K562 (cell line): ENCODE measurements around the gene SET. TPM values are rescaled to one million over a fixed set of nuclear protein-coding genes. Genes with fewer than 3 reads are reported as not detected.
A peak's percentile ranks its signal among the peaks of the same experiment; 100 is the strongest.

Experiments
- CBX2 ChIP-seq: fragments of 200-600 bp; sonication (generic); IDR thresholded peaks from one replicate; pipeline ENCODE4 v1.6.1; 2012; ENCODE audit warnings: mild to moderate bottlenecking, low read length, inconsistent platforms; ENCODE audit not compliant: insufficient read depth, poor library complexity, severe bottlenecking
- CBX5 ChIP-seq: IDR thresholded peaks from 2 replicates; pipeline ENCODE4 v1.6.1; 2014; ENCODE audit warnings: low read depth, borderline replicate concordance
- DPF2 ChIP-seq: fragments of 450-650 bp; IDR thresholded peaks from 2 replicates; pipeline ENCODE4 v1.6.1; 2016
- E2F6 ChIP-seq, 2 experiments: IDR thresholded peaks; 2 replicates each; pipeline ENCODE4 v1.6.1; 2011; ENCODE audit warnings: borderline replicate concordance in 1 of 2, control low read depth in 1 of 2, low read depth in 1 of 2, low read length in 1 of 2, mild to moderate bottlenecking in 1 of 2, mixed read lengths in 1 of 2, moderate library complexity in 1 of 2; ENCODE audit not compliant: insufficient read depth in 1 of 2, insufficient read length in 1 of 2, poor library complexity in 1 of 2, severe bottlenecking in 1 of 2; ENCODE audit errors: extremely low read depth in 1 of 2
- E4F1 ChIP-seq: fragments of 250-450 bp; sonication (Bioruptor Pico); IDR thresholded peaks from 2 replicates; pipeline ENCODE4 v1.5.0; 2021; ENCODE audit warnings: mild to moderate bottlenecking, borderline replicate concordance
- ETV6 ChIP-seq, 3 experiments: fragments of 150-350 bp in 1 of 3; sonication (generic) in 1 of 3; formaldehyde crosslinking in 1 of 3; IDR thresholded peaks; 2 replicates each; pipeline versions ENCODE4 v1.6.1 to v1.8.0; 2014 to 2022; ENCODE audit warnings: borderline replicate concordance in 2 of 3, low read depth in 2 of 3, antibody characterized with exemption in 1 of 3, low read length in 1 of 3, mild to moderate bottlenecking in 1 of 3, missing genetic modification reagents in 1 of 3
- GATAD2B ChIP-seq: fragments of 450-650 bp; IDR thresholded peaks from 2 replicates; pipeline ENCODE4 v1.6.1; 2017; ENCODE audit warnings: mild to moderate bottlenecking, borderline replicate concordance
- MAFG ChIP-seq: fragments of 450-650 bp; conservative IDR thresholded peaks from 2 replicates; pipeline ENCODE4 v1.6.1; 2016; ENCODE audit warnings: missing genetic modification characterization, missing compliant biosample characterization
- MAFK ChIP-seq: IDR thresholded peaks from 2 replicates; pipeline ENCODE4 v1.6.1; 2011; ENCODE audit warnings: low read length, improper control_type of control experiment
- MED1 ChIP-seq: sonication (generic); formaldehyde crosslinking; IDR thresholded peaks from 2 replicates; pipeline ENCODE4 v1.8.1; 2023; ENCODE audit warnings: missing genetic modification reagents, borderline replicate concordance
- MLX ChIP-seq, 2 experiments: fragments of 450-650 bp in 1 of 2; sonication (generic) in 1 of 2; formaldehyde crosslinking; conservative IDR thresholded peaks; 2 replicates each; pipeline versions ENCODE4 v1.4.0 to v1.8.1; 2020 to 2022; ENCODE audit warnings: mild to moderate bottlenecking in 1 of 2, missing genetic modification reagents in 1 of 2
- NFATC3 ChIP-seq: fragments of 450-650 bp; IDR thresholded peaks from 2 replicates; pipeline ENCODE4 v1.6.1; 2017; ENCODE audit warnings: mild to moderate bottlenecking
- NFE2 ChIP-seq: IDR thresholded peaks from 2 replicates; pipeline ENCODE4 v1.6.1; 2014; ENCODE audit warnings: antibody characterized with exemption, low read depth
- PKNOX1 ChIP-seq: fragments of 450-650 bp; IDR thresholded peaks from 2 replicates; pipeline ENCODE4 v1.6.1; 2016
- RFX5 ChIP-seq: IDR thresholded peaks from 2 replicates; pipeline ENCODE4 v1.6.1; 2011; ENCODE audit warnings: low read depth, mild to moderate bottlenecking, improper control_type of control experiment, low read length
- SMAD1 ChIP-seq: fragments of 150-350 bp; IDR thresholded peaks from 2 replicates; pipeline ENCODE4 v1.6.1; 2014; ENCODE audit warnings: low read length, low read depth; ENCODE audit not compliant: partially characterized antibody
- XRCC3 ChIP-seq: fragments of 450-650 bp; IDR thresholded peaks from 2 replicates; pipeline ENCODE4 v1.6.1; 2017; ENCODE audit warnings: mild to moderate bottlenecking, moderate library complexity
- ZNF239 ChIP-seq: fragments of 250-450 bp; sonication (Bioruptor Pico); IDR thresholded peaks from 2 replicates; pipeline ENCODE4 v1.4.0; 2020; ENCODE audit warnings: mild to moderate bottlenecking
- ZNF316 ChIP-seq: fragments of 450-650 bp; IDR thresholded peaks from 2 replicates; pipeline ENCODE4 v1.6.1; 2016
- ZNF431 ChIP-seq: sonication (generic); formaldehyde crosslinking; IDR thresholded peaks from 2 replicates; pipeline ENCODE4 v1.8.0; 2022; ENCODE audit warnings: mild to moderate bottlenecking, missing genetic modification reagents
- ZNF507 ChIP-seq: conservative IDR thresholded peaks from 2 replicates; pipeline ENCODE4 v1.6.1; 2017; ENCODE audit warnings: missing genetic modification characterization, missing compliant biosample characterization
- ZNF717 ChIP-seq: fragments of 250-450 bp; sonication (Bioruptor Pico); IDR thresholded peaks from 2 replicates; pipeline ENCODE4 v1.5.0; 2021
- polyA plus RNA-seq, 8 experiments: library from polyadenylated mRNA; depleted of rRNA in 4 of 8; stranded (reverse) in 5 of 8; unstranded in 3 of 8; fragments of >200 nt; fragmentation: Nextera tagmentation in 2 of 8; fragmentation: Illumina TruSeq in 1 of 8; extraction: Ambion mirVana in 2 of 8; extraction: Trizol in 1 of 8; gene quantifications; 2 replicates each; pipeline versions ENCODE4 v1.2.1 to v1.2.3, GENCODE V29; 2011 to 2014; ENCODE audit warnings: inconsistent platforms in 1 of 8, missing spikeins in 1 of 8
- total RNA-seq, 7 experiments: library from RNA; depleted of rRNA in 6 of 7; stranded (reverse); fragments of >200 nt in 6 of 7; fragmentation: Illumina TruSeq in 2 of 7; extraction: Trizol in 2 of 7; gene quantifications; 2 replicates each; pipeline versions ENCODE4 v1.2.1 to v1.2.3, GENCODE V29; 2011 to 2021; ENCODE audit warnings: low replicate concordance in 1 of 7

Gene SET
- total and polyA plus RNA-seq, 9 of the 15 experiments (the other 6 are each of a cell fraction or from before 2014, with no cell fraction given), result 404 to 1,447 (median 907) TPM

DNA sequence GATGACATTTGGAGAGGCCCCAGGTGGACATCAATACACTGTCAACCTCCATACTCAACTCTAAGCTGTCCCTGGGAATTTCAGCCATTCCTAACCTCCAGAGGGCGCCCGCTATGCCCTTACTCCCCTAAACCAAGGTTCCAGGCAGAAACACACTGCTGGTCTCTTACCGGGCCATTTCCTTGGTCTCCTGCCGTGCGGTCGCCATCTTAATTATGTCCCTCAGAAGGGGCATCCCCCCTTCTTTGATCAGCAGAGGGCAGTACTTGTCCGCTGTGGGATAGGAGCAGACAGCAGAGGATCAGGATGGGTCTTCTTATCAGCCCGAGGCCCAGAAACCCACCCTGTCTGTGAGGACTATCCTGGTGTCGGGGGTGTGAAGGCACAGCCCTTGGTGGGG lies 44.2 kb downstream of the SET start (continued):
- TF ChIP-seq MLX (CRISPR knock-in tag; conservative IDR thresholded peaks at IDR 0.05), result no peak
- TF ChIP-seq ZNF239 (CRISPR knock-in tag), result no peak
- TF ChIP-seq ZNF507 (tag), result no peak
- TF ChIP-seq ZNF431, result no peak
- TF ChIP-seq MED1 (CRISPR knock-in tag), result no peak
- no peak for TF ChIP-seq SMAD1
- no peak for TF ChIP-seq GATAD2B
- 0 out of 2 replicates have a peak, but pooled peaks have one; percentile 31 for TF ChIP-seq PKNOX1
- no peak for TF ChIP-seq DPF2
- no peak for TF ChIP-seq ZNF717
- TF ChIP-seq ETV6 (IDR thresholded peaks at IDR 0.05; ENCODE audit: borderline replicate concordance in 1 of 2, low read depth in 2 of 2, low read length in 1 of 2), result no peak
- no peak for TF ChIP-seq ETV6 (CRISPR knock-in tag; IDR thresholded peaks at IDR 0.05; ENCODE audit: borderline replicate concordance)
- no peak for TF ChIP-seq XRCC3
- no peak for TF ChIP-seq ZNF316
- TF ChIP-seq NFATC3, result no peak
- no peak for TF ChIP-seq MAFG (tag)
- TF ChIP-seq CBX2, result no peak
- no peak for TF ChIP-seq CBX5
- no peak for TF ChIP-seq E4F1 (CRISPR knock-in tag)
- no peak for TF ChIP-seq MAFK
- TF ChIP-seq RFX5, result no peak
- no peak for TF ChIP-seq NFE2
- TF ChIP-seq E2F6 (IDR thresholded peaks at IDR 0.05; ENCODE audit: borderline replicate concordance in 1 of 2, extremely low read depth in 1 of 2, insufficient read depth in 1 of 2, insufficient read length in 1 of 2, low read depth in 1 of 2, low read length in 1 of 2, poor library complexity in 1 of 2, severe bottlenecking in 1 of 2), result no peak
